Small intestine (tissue), 7 donors: ENCODE results near the gene CASS4. TPM values are rescaled to one million over a fixed set of nuclear protein-coding genes. Genes with fewer than 3 reads are reported as not detected.

Experiments used
- DNase-seq, 2 donors: peaks; one replicate each; pipeline versions ENCODE4 v3.0.0 to v3.0.0-alpha.2; 2013
- FAIRE-seq: peaks from 2 replicates; lab custom pipeline; 2012; peaks lifted over from hg19 to GRCh38; lab: Jason Lieb, UNC
- H3K27ac ChIP-seq, 3 donors: one replicate each; pipeline ENCODE4 v1.5.1; 2013; ENCODE audit warnings: low read length in 2 of 3, mild to moderate bottlenecking in 2 of 3, control low read depth in 1 of 3, inconsistent platforms in 1 of 3, low read depth in 1 of 3, moderate library complexity in 1 of 3
- H3K27me3 ChIP-seq, 3 donors: one replicate each; pipeline ENCODE4 v1.6.1; 2013; ENCODE audit warnings: low read length in 3 of 3, inconsistent platforms in 1 of 3; ENCODE audit not compliant: control insufficient read depth in 3 of 3, insufficient read depth in 3 of 3
- H3K36me3 ChIP-seq, 3 donors: one replicate each; pipeline ENCODE4 v1.6.1; 2013; ENCODE audit warnings: low read length in 3 of 3, inconsistent platforms in 1 of 3, low read depth in 1 of 3, mild to moderate bottlenecking in 1 of 3, moderate library complexity in 1 of 3; ENCODE audit not compliant: control insufficient read depth in 3 of 3, insufficient read depth in 2 of 3
- H3K4me1 ChIP-seq, 3 donors: one replicate each; pipeline ENCODE4 v1.6.1; 2013; ENCODE audit warnings: low read length in 2 of 3, inconsistent platforms in 1 of 3, low read depth in 1 of 3, mild to moderate bottlenecking in 1 of 3, moderate library complexity in 1 of 3; ENCODE audit not compliant: control insufficient read depth in 3 of 3, insufficient read depth in 2 of 3
- H3K4me3 ChIP-seq, 3 donors: one replicate each; pipeline ENCODE4 v1.5.1; 2013; ENCODE audit warnings: low read length in 3 of 3, control low read depth in 1 of 3, inconsistent platforms in 1 of 3, low read depth in 1 of 3, mild to moderate bottlenecking in 1 of 3, moderate library complexity in 1 of 3
- H3K9me3 ChIP-seq, 2 donors: one replicate each; pipeline ENCODE4 v1.6.1; 2013; ENCODE audit warnings: low read depth in 1 of 2, low read length in 1 of 2; ENCODE audit not compliant: control insufficient read depth in 2 of 2, insufficient read depth in 1 of 2
- WGBS, 3 donors: extraction: QIAGEN DNeasy Blood & Tissue Kit; methylation state at CpG; one replicate each; pipeline ENCODE4 v1.1.7; 2013; 5-methylcytosine and 5-hydroxymethylcytosine counted together
- polyA plus RNA-seq, 4 donors: library from polyadenylated mRNA; stranded (reverse) in 3 of 4; unstranded in 1 of 4; fragments of 200-250 nt in 3 of 4; fragments of 120-200 nt in 1 of 4; gene quantifications; one replicate each; pipeline versions ENCODE4 v1.2.1 to v1.2.3, GENCODE V29; 2013
- donor health status: healthy with polysubstance abuse.
- donor health status: control.
- donor health status: control.
- donor health status: Bipolar disorder and iron deficiency.
- donor health status: healthy.

Gene CASS4
- polyA plus RNA-seq, 4 donors = 0.70 to 1.5 (median 1.1) TPM; not detected in 1

- Histone ChIP-seq H3K4me1 (no peaks in the 10 kb centered on the region), H3K27ac (no peak overlapping the region), H3K27me3 (no peaks in the 10 kb centered on the region), H3K36me3 (peaks cover 3 to 18% (median 5%) of the 10 kb centered on the region in 3 donors), H3K9me3 (no peaks in the 10 kb centered on the region), H3K4me3 (no peak overlapping the region)
- 65 to 90% (median 69%) methylated on average over 1 of the region's 1 CpG for WGBS, 3 donors
- no peak for FAIRE-seq
- DNase-seq = no peak
Measured at GRCh38 chr20:56373942-56374341, 38.1 kb upstream of the CASS4 start.

GRCh38 chr20:56376331-56376730, 35.7 kb upstream of the CASS4 start:
- H3K4me3 ChIP-seq = no peak overlapping the region
- no peaks in the 10 kb centered on the region for H3K9me3 ChIP-seq
- FAIRE-seq (no peak), DNase-seq (no peak)
- H3K4me1 ChIP-seq = no peaks in the 10 kb centered on the region
- H3K27ac ChIP-seq = no peak overlapping the region
- H3K27me3 ChIP-seq = no peaks in the 10 kb centered on the region
- H3K36me3 ChIP-seq = peaks cover 0 to 15% (median 5%) of the 10 kb centered on the region in 3 donors
- WGBS, 3 donors = 81 to 88% (median 87%) methylated on average over 2 of the region's 2 CpGs

GRCh38 chr20:56378386-56378785, 33.7 kb upstream of the CASS4 start:
- FAIRE-seq (no peak), DNase-seq (no peak)
- 94 to 96% (median 95%) methylated on average over 3 of the region's 3 CpGs for WGBS, 3 donors
- peaks cover 0 to 21% (median 5%) of the 10 kb centered on the region in 3 donors for H3K36me3 ChIP-seq
- H3K9me3 ChIP-seq = no peaks in the 10 kb centered on the region
- no peaks in the 10 kb centered on the region for H3K4me1 ChIP-seq
- H3K4me3 ChIP-seq = no peak overlapping the region
- no peaks in the 10 kb centered on the region for H3K27me3 ChIP-seq
- no peak overlapping the region for H3K27ac ChIP-seq

GRCh38 chr20:56380375-56380774, 31.7 kb upstream of the CASS4 start:
- Histone ChIP-seq H3K4me1 (no peaks in the 10 kb centered on the region), H3K27ac (no peak overlapping the region), H3K27me3 (no peaks in the 10 kb centered on the region), H3K4me3 (no peak overlapping the region), H3K9me3 (no peaks in the 10 kb centered on the region), H3K36me3 (peaks cover 0 to 19% (median 2%) of the 10 kb centered on the region in 3 donors)
- no peak for DNase-seq
- 67 to 77% (median 73%) methylated on average over 1 of the region's 1 CpG for WGBS, 3 donors
- FAIRE-seq = no peak

- Histone ChIP-seq H3K36me3 (peaks cover 0 to 25% (median 4%) of the 10 kb centered on the region in 3 donors), H3K27me3 (no peaks in the 10 kb centered on the region), H3K9me3 (no peaks in the 10 kb centered on the region), H3K4me1 (no peaks in the 10 kb centered on the region), H3K27ac (no peak overlapping the region), H3K4me3 (no peak overlapping the region)
- WGBS, 3 donors = 72 to 88% (median 83%) methylated on average over 1 of the region's 1 CpG
- FAIRE-seq (no peak), DNase-seq (no peak)
Measured at GRCh38 chr20:56381501-56381900, 30.6 kb upstream of the CASS4 start.

GRCh38 chr20:56382696-56383095, 29.4 kb upstream of the CASS4 start:
- 70 to 86% (median 74%) methylated on average over 4 of the region's 4 CpGs for WGBS, 3 donors
- FAIRE-seq (no peak), DNase-seq (no peak)
- Histone ChIP-seq H3K36me3 (peaks cover 0 to 19% (median 4%) of the 10 kb centered on the region in 3 donors), H3K27ac (no peak overlapping the region), H3K9me3 (no peaks in the 10 kb centered on the region), H3K27me3 (no peaks in the 10 kb centered on the region), H3K4me3 (no peak overlapping the region), H3K4me1 (no peaks in the 10 kb centered on the region)

- Histone ChIP-seq H3K4me1 (no peaks in the 10 kb centered on the region), H3K4me3 (no peak overlapping the region), H3K27ac (no peak overlapping the region), H3K36me3 (peaks cover 0 to 21% (median 4%) of the 10 kb centered on the region in 3 donors), H3K27me3 (no peaks in the 10 kb centered on the region), H3K9me3 (no peaks in the 10 kb centered on the region)
- WGBS, 3 donors = 92 to 95% (median 94%) methylated on average over 8 of the region's 8 CpGs
- DNase-seq (no peak), FAIRE-seq (no peak)
Measured at GRCh38 chr20:56383334-56383733, 28.7 kb upstream of the CASS4 start.

GRCh38 chr20:56385130-56385529, 26.9 kb upstream of the CASS4 start:
- Histone ChIP-seq H3K4me1 (no peaks in the 10 kb centered on the region), H3K36me3 (peaks cover 0 to 24% (median 4%) of the 10 kb centered on the region in 3 donors), H3K4me3 (no peak overlapping the region), H3K27ac (no peak overlapping the region), H3K9me3 (no peaks in the 10 kb centered on the region), H3K27me3 (no peaks in the 10 kb centered on the region)
- 93 to 98% (median 94%) methylated on average over 4 of the region's 4 CpGs for WGBS, 3 donors
- DNase-seq = no peak
- FAIRE-seq = no peak

- Histone ChIP-seq H3K4me3 (no peak overlapping the region), H3K36me3 (peaks cover 0 to 24% (median 4%) of the 10 kb centered on the region in 3 donors), H3K9me3 (no peaks in the 10 kb centered on the region), H3K27me3 (no peaks in the 10 kb centered on the region), H3K4me1 (no peaks in the 10 kb centered on the region), H3K27ac (no peak overlapping the region)
- WGBS, 3 donors = 90 to 96% (median 95%) methylated on average over 6 of the region's 6 CpGs
- FAIRE-seq (no peak), DNase-seq (no peak)
Measured at GRCh38 chr20:56386219-56386618, 25.8 kb upstream of the CASS4 start.
